Neutrophil (primary cell): Measurements from ENCODE around the gene CR2.

ENCODE experiments used
- H3K27ac ChIP-seq: fragments of 200-600 bp; sonication (generic); 2 replicates; pipeline ENCODE4 v1.5.1; 2016; ENCODE audit warnings: mild to moderate bottlenecking, moderate library complexity
- H3K27me3 ChIP-seq: fragments of 200-600 bp; sonication (generic); 2 replicates; pipeline ENCODE4 v1.6.0; 2016; ENCODE audit warnings: mild to moderate bottlenecking
- H3K36me3 ChIP-seq: fragments of 200-600 bp; sonication (generic); 2 replicates; pipeline ENCODE4 v1.5.1; 2017
- H3K4me1 ChIP-seq, 2 experiments: fragments of 200-600 bp in 1 of 2; sonication (generic) in 1 of 2; 1 replicate in 1 of 2; 2 replicates in 1 of 2; pipeline versions ENCODE4 v1.5.1 to v1.6.1; 2013 to 2016; ENCODE audit warnings: low read depth in 1 of 2, low read length in 1 of 2, mild to moderate bottlenecking in 1 of 2, moderate library complexity in 1 of 2; ENCODE audit not compliant: control insufficient read depth in 1 of 2, insufficient read depth in 1 of 2
- H3K4me3 ChIP-seq, 2 experiments: fragments of 200-600 bp in 1 of 2; sonication (generic) in 1 of 2; 1 replicate in 1 of 2; 2 replicates in 1 of 2; pipeline ENCODE4 v1.5.1; 2013 to 2016; ENCODE audit warnings: low read depth in 1 of 2, low read length in 1 of 2, mild to moderate bottlenecking in 1 of 2, moderate library complexity in 1 of 2
- H3K9me3 ChIP-seq: fragments of 200-600 bp; sonication (generic); 2 replicates; pipeline ENCODE4 v1.5.1; 2016
- TF ChIP-seq, protein P1 (sequence below): fragments of 200-600 bp; sonication (generic); IDR thresholded peaks from 2 replicates; pipeline ENCODE4 v1.5.1; 2016; ENCODE audit warnings: antibody characterized with exemption

The CR2 gene

DNA sequence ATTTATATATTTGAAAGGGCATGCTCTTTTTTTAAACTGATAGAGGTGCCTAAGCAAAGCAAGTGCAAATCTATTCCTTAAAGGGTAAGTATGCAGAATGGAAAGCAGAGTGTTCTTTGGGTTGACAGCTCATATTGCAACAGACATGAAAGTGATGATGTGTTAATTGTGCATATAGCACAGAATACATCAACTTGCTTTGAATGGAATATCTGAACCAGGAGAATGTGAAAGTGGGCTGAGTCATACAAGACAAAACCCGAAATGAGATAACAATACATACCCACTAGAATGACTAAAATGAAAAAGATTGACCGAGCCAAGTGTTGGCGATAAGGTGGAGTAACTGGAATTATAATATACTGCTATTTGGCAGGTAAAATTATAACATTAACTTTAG is 46.2 kb downstream of the CR2 start:
- H3K4me3 ChIP-seq: no peak overlapping the region
- peaks cover 18% of the 10 kb centered on the region for H3K36me3 ChIP-seq
- H3K4me1 ChIP-seq: peaks cover 34 to 45% of the 10 kb centered on the region in 2 experiments
- no peaks in the 10 kb centered on the region for H3K27me3 ChIP-seq
- H3K27ac ChIP-seq: no peak overlapping the region
- no peaks in the 10 kb centered on the region for H3K9me3 ChIP-seq
- TF ChIP-seq, protein P1, sequence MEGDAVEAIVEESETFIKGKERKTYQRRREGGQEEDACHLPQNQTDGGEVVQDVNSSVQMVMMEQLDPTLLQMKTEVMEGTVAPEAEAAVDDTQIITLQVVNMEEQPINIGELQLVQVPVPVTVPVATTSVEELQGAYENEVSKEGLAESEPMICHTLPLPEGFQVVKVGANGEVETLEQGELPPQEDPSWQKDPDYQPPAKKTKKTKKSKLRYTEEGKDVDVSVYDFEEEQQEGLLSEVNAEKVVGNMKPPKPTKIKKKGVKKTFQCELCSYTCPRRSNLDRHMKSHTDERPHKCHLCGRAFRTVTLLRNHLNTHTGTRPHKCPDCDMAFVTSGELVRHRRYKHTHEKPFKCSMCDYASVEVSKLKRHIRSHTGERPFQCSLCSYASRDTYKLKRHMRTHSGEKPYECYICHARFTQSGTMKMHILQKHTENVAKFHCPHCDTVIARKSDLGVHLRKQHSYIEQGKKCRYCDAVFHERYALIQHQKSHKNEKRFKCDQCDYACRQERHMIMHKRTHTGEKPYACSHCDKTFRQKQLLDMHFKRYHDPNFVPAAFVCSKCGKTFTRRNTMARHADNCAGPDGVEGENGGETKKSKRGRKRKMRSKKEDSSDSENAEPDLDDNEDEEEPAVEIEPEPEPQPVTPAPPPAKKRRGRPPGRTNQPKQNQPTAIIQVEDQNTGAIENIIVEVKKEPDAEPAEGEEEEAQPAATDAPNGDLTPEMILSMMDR: no peak

DNA sequence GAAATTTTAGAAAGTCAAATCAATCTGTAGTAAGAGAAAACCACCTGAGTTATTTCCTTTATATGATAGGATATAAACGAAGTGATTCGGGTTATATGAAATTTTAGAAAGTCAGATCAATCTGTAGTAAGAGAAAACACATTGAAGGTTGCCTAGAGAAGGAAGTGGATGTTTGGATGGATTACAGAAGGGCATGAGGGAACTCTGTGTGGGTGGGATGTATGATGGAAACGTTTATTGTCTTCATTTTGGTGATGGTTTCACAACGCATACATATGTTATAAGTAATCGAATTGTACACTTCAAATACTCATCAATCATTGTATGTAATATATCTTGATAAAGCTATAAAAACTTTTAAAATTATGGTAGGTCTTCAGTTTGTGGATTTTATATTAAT is 46.9 kb downstream of the CR2 start:
- H3K4me3 ChIP-seq: no peak overlapping the region
- H3K4me1 ChIP-seq: peaks cover 29 to 39% of the 10 kb centered on the region in 2 experiments
- TF ChIP-seq, protein P1: no peak
- H3K27ac ChIP-seq: no peak overlapping the region
- H3K36me3 ChIP-seq: peaks cover 26% of the 10 kb centered on the region
- H3K27me3 ChIP-seq: no peaks in the 10 kb centered on the region
- no peaks in the 10 kb centered on the region for H3K9me3 ChIP-seq

DNA sequence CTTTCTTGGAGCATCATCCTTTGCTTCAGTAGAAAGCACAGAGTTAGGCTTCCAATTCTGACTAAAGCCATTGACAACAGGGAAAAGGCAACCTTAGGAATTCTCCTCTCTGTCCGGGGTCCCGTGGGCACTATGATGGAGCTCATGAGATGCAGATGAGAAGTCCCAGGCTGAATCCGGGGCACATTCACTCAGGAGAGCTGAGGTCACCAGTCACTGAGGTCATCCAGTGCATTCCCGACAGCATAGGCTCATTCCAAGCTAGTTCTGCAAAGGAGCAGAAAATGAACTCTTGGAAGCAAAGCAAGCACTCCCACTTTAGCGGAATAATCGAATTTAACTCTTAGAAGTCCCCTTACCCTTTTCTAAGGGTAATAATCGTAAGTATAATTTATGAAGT is 48.6 kb downstream of the CR2 start:
- H3K36me3 ChIP-seq: peaks cover 42% of the 10 kb centered on the region
- TF ChIP-seq, protein P1: no peak
- peaks cover 21 to 28% of the 10 kb centered on the region in 2 experiments for H3K4me1 ChIP-seq
- no peaks in the 10 kb centered on the region for H3K9me3 ChIP-seq
- H3K4me3 ChIP-seq: no peak overlapping the region
- no peak overlapping the region for H3K27ac ChIP-seq
- H3K27me3 ChIP-seq: no peaks in the 10 kb centered on the region

- Histone ChIP-seq H3K27me3 (no peaks in the 10 kb centered on the region), H3K9me3 (no peaks in the 10 kb centered on the region), H3K4me3 (no peak overlapping the region), H3K4me1 (peaks cover 10 to 15% of the 10 kb centered on the region in 2 experiments), H3K36me3 (peaks cover 54% of the 10 kb centered on the region), H3K27ac (no peak overlapping the region)
- TF ChIP-seq, protein P1: no peak
These were observed 49.8 kb downstream of the CR2 start for GRCh38 chr1:207503950-207504349.

GRCh38 chr1:207504438-207504837 is 50.3 kb downstream of the CR2 start:
- H3K4me1 ChIP-seq: peaks cover 5 to 10% of the 10 kb centered on the region in 2 experiments
- peaks cover 57% of the 10 kb centered on the region for H3K36me3 ChIP-seq
- no peaks in the 10 kb centered on the region for H3K9me3 ChIP-seq
- no peak overlapping the region for H3K27ac ChIP-seq
- H3K27me3 ChIP-seq: no peaks in the 10 kb centered on the region
- no peak overlapping the region for H3K4me3 ChIP-seq
- TF ChIP-seq, protein P1: no peak

- Histone ChIP-seq H3K4me1 (no peaks in the 10 kb centered on the region), H3K27me3 (no peaks in the 10 kb centered on the region), H3K4me3 (no peak overlapping the region), H3K36me3 (peaks cover 97% of the 10 kb centered on the region), H3K9me3 (peaks cover 6% of the 10 kb centered on the region), H3K27ac (no peak overlapping the region)
- TF ChIP-seq, protein P1: no peak
These were observed 56.3 kb downstream of the CR2 start for GRCh38 chr1:207510444-207510843.
